HAP-1 (cell line): ENCODE results near the gene PHC3.
"Not testable (repeated sequence)": the region's sequence is repeated elsewhere in the genome, so short reads cannot be mapped to it uniquely, and the experiment has no call there.

ENCODE experiments used
- DNase-seq, 2 experiments: peaks; one replicate each; pipeline ENCODE4 v3.0.0-alpha.2; 2016 to 2020; ENCODE audit warnings: low spot score in 2 of 2
- H3K27me3 ChIP-seq: fragments of 250-450 bp; sonication (Bioruptor Pico); 2 replicates; pipeline ENCODE4 v1.5.1; 2020; ENCODE audit warnings: low read depth, mild to moderate bottlenecking, moderate library complexity
- H3K36me3 ChIP-seq: fragments of 250-450 bp; sonication (Bioruptor Pico); replicated peaks from 2 replicates; pipeline ENCODE4 v1.5.1; 2020; ENCODE audit warnings: mild to moderate bottlenecking
- H3K4me1 ChIP-seq: fragments of 250-450 bp; sonication (Bioruptor Pico); 2 replicates; pipeline ENCODE4 v1.5.1; 2020; ENCODE audit warnings: mild to moderate bottlenecking
- H3K4me3 ChIP-seq: fragments of 250-450 bp; sonication (Bioruptor Pico); 2 replicates; pipeline ENCODE4 v1.5.1; 2020; ENCODE audit warnings: mild to moderate bottlenecking, moderate library complexity
- H3K9me3 ChIP-seq: fragments of 250-450 bp; sonication (Bioruptor Pico); 2 replicates; pipeline ENCODE4 v1.5.1; 2020; ENCODE audit warnings: mild to moderate bottlenecking, moderate library complexity
- in situ Hi-C: fragments of 300-500 bp; cut with MboI; formaldehyde crosslinking; loops from 3 replicates; pipeline ENCODE4 v1.14.3; 2020; ENCODE audit warnings: low sequenced_read_pairs, inconsistent platforms, mixed read lengths

Gene PHC3, protein sequence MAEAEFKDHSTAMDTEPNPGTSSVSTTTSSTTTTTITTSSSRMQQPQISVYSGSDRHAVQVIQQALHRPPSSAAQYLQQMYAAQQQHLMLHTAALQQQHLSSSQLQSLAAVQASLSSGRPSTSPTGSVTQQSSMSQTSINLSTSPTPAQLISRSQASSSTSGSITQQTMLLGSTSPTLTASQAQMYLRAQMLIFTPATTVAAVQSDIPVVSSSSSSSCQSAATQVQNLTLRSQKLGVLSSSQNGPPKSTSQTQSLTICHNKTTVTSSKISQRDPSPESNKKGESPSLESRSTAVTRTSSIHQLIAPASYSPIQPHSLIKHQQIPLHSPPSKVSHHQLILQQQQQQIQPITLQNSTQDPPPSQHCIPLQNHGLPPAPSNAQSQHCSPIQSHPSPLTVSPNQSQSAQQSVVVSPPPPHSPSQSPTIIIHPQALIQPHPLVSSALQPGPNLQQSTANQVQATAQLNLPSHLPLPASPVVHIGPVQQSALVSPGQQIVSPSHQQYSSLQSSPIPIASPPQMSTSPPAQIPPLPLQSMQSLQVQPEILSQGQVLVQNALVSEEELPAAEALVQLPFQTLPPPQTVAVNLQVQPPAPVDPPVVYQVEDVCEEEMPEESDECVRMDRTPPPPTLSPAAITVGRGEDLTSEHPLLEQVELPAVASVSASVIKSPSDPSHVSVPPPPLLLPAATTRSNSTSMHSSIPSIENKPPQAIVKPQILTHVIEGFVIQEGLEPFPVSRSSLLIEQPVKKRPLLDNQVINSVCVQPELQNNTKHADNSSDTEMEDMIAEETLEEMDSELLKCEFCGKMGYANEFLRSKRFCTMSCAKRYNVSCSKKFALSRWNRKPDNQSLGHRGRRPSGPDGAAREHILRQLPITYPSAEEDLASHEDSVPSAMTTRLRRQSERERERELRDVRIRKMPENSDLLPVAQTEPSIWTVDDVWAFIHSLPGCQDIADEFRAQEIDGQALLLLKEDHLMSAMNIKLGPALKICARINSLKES

DNA sequence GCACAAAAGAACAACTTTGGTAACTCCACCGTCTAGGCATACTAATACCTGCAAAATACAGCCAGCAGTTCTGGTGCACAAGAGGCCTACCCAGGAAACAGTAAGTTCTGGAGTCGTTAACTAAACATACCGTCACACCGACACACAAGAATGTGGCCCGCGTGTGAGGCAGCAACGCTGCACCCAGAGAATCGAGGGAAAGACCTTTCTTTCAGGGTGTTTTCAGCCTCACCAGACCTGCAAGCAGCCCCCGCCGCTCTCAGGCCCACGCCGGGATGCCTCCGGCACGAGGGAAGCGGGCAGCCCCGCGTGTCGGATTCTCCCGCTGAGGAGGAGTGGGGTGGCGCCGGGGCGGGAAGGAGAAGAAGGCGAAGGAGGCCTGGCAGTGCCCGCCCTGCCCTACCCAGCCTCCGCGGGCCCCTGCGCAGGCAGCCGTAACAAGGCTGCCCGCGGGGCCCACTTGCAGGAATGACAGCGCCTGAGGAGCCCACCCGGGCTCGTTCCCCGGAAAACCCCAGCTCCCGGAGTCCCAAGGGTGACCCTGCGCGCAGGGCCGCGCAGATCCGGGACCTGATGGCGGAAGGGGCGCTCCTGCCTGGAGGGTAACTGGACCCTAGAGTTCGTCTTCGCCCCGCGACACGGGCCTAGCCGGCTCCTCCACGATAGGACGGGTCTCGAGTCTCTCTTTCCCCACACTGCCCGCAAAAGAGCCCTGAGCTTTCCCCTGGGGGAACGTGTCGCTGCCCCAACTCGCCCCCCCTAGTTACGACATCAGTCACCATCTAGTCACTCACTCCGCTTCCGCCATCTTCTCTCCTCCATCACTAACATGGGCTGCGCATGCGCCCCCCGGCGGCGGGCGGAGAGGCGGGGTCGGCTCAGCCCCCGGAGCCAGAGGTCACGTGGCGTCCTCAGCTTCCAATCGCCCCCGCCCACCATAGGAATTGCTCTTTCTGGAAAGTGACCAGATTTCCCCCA lies at the start of gene PHC3:
Gene PHC3 (minus strand): TSS at position 826 of the 978 bp plus-strand sequence. CDS start 18 bp downstream, at position 808.
- Histone ChIP-seq H3K4me1 (peaks cover 6% of the 10 kb centered on the region), H3K4me3 (peak within 1 kb of the TSS; percentile 94), H3K27me3 (no peaks in the 10 kb centered on the region), H3K9me3 (no peaks in the 10 kb centered on the region), H3K36me3 (peaks cover 23% of the 10 kb centered on the region)
- in situ Hi-C loops: no loop called here
- peak; percentile 90 to 96 for DNase-seq

DNA sequence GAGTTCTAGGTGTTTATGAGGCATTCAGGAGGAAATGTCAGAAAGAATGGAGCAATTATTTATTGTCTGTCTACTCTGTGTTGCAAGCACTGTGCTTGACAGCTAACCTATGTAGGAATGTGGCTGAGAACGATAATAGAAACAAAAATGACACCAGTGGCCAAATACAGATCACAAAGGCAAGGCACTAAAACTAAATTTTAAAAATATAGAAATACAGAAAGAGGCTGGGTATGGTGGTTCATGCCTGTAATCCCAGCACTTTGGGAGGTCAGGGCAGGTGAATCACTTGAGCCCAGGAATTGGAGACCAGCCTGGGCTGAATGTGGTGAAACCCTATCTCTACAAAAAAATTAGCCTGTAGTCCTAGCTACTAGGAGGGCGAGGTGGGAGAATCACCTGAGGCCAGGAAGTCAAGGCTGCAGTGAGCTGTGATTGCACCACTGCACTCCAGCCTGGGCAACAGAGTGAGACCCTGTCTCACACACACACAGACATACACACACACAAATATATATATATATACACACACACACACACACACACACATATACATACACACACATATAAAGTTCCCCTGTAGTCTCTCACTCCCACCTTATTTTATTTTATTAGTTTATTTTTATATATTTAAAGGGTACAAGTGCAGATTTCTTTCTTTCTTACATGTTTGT lies 46.7 kb upstream of the PHC3 start:
- no peak for DNase-seq
- H3K9me3 ChIP-seq: no peaks in the 10 kb centered on the region
- H3K27me3 ChIP-seq: no peaks in the 10 kb centered on the region
- in situ Hi-C loops: no loop called here
- H3K36me3 ChIP-seq: no peaks in the 10 kb centered on the region
- no peak overlapping the region for H3K4me3 ChIP-seq
- peaks cover 40% of the 10 kb centered on the region for H3K4me1 ChIP-seq

DNA sequence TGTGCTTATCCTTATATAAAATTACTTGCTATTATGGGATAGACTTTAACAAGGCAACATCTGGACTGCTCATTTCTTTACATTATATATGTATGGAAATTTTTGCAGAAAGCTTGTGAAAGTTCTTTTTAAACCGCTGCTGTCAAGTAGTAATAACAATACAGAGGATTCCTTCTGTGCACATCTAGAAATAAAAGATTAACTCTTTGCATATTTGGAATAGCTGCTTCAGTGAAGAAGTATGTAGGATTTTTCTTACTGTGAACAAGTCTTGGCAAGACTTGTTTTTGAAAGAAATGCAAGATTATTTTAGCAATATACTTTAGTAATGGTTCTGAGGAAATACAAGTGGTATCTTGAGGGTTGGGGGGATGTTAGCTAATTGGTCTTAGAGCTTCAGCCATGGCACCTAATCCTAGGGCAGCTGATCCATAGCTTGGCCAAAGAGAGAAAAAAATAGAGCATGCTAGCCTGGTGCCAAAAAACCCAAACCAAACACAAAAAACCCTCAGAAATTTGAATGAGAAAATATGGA lies 45.0 kb upstream of the PHC3 start:
- H3K4me3 ChIP-seq: no peak overlapping the region
- H3K9me3 ChIP-seq: no peaks in the 10 kb centered on the region
- in situ Hi-C loops: no loop called here
- no peaks in the 10 kb centered on the region for H3K36me3 ChIP-seq
- no peaks in the 10 kb centered on the region for H3K27me3 ChIP-seq
- H3K4me1 ChIP-seq: peaks cover 43% of the 10 kb centered on the region
- DNase-seq: peak in 1 of 2 experiments; percentile 65

DNA sequence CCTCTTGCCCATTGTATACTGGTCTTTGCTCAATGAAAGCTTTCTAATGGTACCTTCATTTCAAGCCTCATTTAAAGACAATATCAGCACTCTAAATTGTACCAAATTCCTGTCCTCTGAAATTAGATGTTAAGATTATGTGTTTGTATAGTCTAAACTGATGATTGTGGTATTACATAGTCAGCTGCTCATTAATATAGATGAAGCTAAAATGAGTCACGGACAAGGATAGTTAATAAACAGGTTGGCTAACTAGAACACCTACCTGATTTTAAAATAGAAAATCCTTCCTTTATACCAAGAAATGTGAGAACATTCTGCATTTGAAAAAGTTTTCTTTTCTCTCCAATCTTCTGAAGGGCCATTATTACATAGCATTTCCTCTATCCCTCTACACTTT lies 43.6 kb upstream of the PHC3 start:
- no peak for DNase-seq
- in situ Hi-C loops: no loop called here
- H3K27me3 ChIP-seq: no peaks in the 10 kb centered on the region

DNA sequence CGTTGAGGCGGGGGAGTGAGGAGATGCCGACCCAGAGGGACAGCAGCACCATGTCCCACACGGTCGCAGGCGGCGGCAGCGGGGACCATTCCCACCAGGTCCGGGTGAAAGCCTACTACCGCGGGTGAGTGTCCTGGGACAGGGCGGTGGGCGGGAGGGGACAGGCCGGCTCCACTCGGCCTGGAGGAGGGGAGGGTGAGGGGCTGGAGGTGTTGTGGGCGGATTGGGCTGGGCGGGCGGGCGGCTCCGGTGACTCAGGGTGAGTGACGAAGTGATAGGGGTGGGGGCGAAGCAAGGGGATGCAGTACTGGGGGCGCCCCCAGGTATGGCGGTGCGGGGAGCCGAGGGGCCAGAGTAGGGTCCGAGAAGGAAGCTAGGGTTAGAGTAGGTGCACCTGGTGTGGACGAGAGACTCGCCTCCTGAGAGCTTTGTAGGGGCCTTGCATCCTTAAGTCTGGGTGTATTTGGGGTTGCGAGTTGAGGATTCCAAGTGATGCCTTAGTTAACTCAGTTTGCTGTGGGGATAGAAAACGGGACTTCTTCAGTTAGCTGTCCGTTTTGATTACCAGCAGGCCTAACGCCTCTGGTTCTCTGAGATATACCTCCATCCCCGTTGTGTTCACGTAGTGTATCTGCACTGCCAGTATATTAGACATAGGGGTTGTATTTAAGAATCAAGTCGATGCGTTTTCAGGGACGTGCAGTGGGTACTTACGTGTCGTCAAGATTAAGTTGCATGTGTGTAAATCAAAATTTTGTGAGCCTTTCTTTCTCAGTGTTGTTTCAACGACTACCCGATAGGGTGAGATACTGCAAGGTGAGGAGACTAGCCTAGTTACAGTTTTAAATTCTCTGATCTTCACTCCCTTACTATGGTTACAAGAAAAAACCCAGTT lies 41.4 kb upstream of the PHC3 start:
- peaks cover 41% of the 10 kb centered on the region for H3K4me1 ChIP-seq
- DNase-seq: peak; percentile 29 to 65
- no peaks in the 10 kb centered on the region for H3K36me3 ChIP-seq
- in situ Hi-C loops: no loop called here
- H3K9me3 ChIP-seq: no peaks in the 10 kb centered on the region
- H3K27me3 ChIP-seq: no peaks in the 10 kb centered on the region
- peak overlapping the region; percentile 69 for H3K4me3 ChIP-seq

More for the DNA sequence above, 43.6 kb upstream of the PHC3 start:
- Histone ChIP-seq H3K36me3 (no peaks in the 10 kb centered on the region), H3K9me3 (no peaks in the 10 kb centered on the region), H3K4me3 (no peak overlapping the region), H3K4me1 (peaks cover 44% of the 10 kb centered on the region)

DNA sequence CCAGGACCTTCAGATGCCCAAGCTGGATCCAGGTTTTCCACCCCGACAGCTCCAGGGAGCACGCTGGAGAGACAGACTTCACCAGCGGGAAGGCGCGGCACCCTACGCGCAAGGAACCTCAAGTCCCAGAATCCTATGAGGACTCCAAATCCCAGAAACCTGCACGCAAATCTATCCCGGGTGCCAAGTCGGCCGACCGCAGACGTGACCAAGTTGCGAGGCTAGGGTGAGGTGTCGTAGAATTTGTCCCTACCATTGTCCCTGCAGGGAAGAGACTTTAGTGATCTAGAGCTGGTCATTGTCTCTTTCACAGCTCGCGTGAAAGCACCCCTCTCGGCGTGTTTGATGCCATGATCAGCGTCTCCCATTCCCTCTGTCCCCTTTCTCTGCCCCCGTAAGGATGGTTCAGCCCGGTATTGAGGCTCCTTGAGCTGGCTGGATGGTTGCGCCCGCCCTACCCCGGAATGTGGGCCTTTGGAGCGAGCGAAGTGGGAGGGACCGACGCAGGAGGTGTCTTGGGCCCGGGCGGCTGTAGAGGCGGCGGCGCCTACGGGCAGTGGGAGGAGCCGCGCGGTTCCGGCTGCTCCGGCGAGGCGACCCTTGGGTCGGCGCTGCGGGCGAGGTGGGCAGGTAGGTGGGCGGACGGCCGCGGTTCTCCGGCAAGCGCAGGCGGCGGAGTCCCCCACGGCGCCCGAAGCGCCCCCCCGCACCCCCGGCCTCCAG lies 40.6 kb upstream of the PHC3 start, which contains the start of gene PRKCI:
Gene PRKCI (plus strand): TSS at position 501 of the 723 bp plus-strand sequence. CDS start 246 bp downstream, outside the sequence.
- DNase-seq: peak; percentile 96 to 97
- H3K36me3 ChIP-seq: no peaks in the 10 kb centered on the region
- H3K4me3 ChIP-seq: peak within 1 kb of the TSS; percentile 69
- H3K27me3 ChIP-seq: no peaks in the 10 kb centered on the region
- in situ Hi-C loops: no loop called here
- H3K9me3 ChIP-seq: no peaks in the 10 kb centered on the region
- H3K4me1 ChIP-seq: peaks cover 33% of the 10 kb centered on the region

DNA sequence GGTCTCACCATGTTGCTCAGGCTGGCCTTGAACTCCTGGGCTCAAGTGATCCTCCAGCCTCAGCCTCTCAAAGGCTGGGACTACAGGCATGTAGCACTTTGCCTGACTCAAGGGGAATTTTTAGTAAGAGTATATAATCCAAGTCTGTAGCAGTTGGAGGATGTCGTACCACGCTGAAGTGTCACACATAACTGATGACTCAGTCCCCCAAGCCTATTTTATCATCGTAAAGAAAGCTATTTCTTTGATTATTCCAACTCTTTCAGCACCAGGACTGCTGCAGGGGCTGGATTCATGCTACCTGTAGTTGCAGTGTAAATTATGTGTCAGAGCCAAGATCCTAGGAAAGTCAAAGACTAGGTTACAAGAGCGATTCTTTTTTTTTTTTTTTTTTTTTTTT lies 39.3 kb upstream of the PHC3 start:
- Histone ChIP-seq H3K4me3 (no peak overlapping the region), H3K36me3 (no peaks in the 10 kb centered on the region), H3K27me3 (no peaks in the 10 kb centered on the region), H3K9me3 (no peaks in the 10 kb centered on the region), H3K4me1 (peaks cover 21% of the 10 kb centered on the region)
- in situ Hi-C loops: no loop called here
- no peak for DNase-seq

DNA sequence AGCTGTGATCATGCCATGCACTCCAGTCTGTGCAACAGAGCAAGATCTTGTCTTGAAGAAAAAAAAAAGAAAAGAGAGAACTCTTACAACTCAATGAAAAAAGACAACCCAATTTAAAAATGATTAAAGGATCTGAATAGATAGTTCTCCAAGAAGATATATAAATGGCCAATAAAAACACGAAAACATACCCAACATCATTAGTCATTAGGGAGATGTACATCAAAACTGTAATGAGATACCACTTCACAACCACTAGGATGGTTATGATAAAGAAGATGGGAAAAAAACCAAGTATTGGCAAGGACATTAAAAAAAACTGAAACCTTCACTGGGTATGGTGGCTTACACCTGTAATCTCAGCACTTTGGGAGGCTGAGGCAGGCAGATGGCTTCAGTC lies 38.3 kb upstream of the PHC3 start:
- DNase-seq: no peak
- Histone ChIP-seq H3K4me3 (no peak overlapping the region), H3K36me3 (no peaks in the 10 kb centered on the region), H3K9me3 (no peaks in the 10 kb centered on the region), H3K4me1 (peaks cover 14% of the 10 kb centered on the region), H3K27me3 (no peaks in the 10 kb centered on the region)
- in situ Hi-C loops: no loop called here

DNA sequence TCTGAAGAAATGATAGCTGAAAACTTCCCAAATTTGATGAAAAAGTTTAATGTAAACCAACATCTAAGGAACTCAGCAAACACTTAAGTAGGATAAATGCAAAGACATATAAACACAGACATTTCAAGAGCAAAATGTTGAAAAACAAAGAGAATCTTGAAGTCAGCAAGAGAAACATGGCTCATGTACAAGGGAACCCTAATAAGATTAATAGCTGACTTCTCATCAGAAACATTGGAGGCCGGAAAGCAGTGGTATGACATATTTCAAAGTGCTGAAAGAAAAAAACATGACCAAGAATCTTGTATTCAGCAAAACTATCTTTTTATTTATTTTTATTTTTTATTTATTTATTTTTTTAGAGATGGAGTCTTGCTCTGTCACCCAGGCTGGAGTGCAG lies 30.1 kb upstream of the PHC3 start:
- Histone ChIP-seq H3K36me3 (no peaks in the 10 kb centered on the region), H3K9me3 (peaks cover 8% of the 10 kb centered on the region), H3K4me3 (no peak overlapping the region), H3K4me1 (no peaks in the 10 kb centered on the region), H3K27me3 (no peaks in the 10 kb centered on the region)
- in situ Hi-C loops: no loop called here
- no peak for DNase-seq

DNA sequence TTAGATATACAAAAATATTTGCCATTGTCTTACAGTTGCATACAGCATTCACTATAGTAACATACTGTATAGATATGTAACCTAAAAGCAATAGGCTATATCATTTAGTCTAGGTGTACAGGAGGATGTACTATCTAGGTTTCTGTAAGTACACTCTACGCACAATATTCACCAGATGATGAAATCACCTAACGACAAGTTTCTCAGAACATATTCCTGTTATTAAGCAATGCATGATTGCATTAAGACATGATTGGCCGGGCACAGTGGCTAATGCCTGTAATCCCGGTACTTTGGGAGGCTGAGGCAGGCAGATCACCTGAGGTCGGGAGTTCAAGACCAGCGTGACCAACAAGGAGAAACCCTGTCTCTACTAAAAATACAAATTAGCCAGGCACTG lies 26.2 kb upstream of the PHC3 start:
- H3K36me3 ChIP-seq: no peaks in the 10 kb centered on the region
- H3K27me3 ChIP-seq: no peaks in the 10 kb centered on the region
- H3K4me1 ChIP-seq: no peaks in the 10 kb centered on the region; the same call in 1 of the 2 replicates
- no peak overlapping the region for H3K4me3 ChIP-seq
- peaks cover 8% of the 10 kb centered on the region; the same call in 1 of the 2 replicates for H3K9me3 ChIP-seq
- no peak for DNase-seq
- in situ Hi-C loops: no loop called here

DNA sequence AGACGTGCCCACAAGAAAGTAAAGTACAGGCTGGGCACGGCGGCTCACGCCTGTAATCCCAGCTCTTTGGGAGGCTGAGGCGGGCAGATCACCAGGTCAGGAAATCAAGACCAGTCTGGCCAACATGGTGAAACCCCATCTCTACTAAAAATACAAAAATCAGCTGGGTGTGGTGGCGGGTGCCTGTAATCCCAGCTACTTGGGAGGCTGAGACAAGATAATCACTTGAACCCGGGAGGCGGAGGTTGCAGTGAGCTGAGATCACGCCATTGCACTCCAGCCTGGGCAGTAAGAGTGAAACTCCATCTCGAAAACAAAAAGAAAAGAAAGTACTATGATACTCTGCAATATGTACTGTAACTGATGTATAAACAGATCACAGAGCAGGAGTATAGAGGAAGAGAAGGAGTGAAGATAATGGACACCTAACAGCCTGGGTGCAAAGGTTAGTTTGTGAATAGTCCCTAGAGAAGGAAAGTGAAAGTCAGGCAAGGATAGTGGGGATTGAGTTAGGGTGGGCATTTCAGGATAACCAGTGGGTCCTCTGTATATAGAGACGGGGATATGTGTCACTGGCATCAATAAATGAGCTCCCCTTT lies 24.7 kb upstream of the PHC3 start:
- H3K27me3 ChIP-seq, DNase-seq, H3K4me1 ChIP-seq, in situ Hi-C loops, H3K9me3 ChIP-seq, H3K36me3 ChIP-seq, H3K4me3 ChIP-seq: not testable (repeated sequence)
